ENCODE data around the gene PTH1R.

- TF ChIP-seq POLR2AphosphoS5 (IDR thresholded peaks at IDR 0.05; ENCODE audit: low read depth, low read length) (no peak), POLR2A (IDR thresholded peaks at IDR 0.05; ENCODE audit: low read depth, low read length) (no peak), TAF1 (IDR thresholded peaks at IDR 0.05; ENCODE audit: low read depth, low read length) (no peak), PAX5 (IDR thresholded peaks at IDR 0.05; ENCODE audit: insufficient read depth, low read length, severe bottlenecking) (no peak), POU2F2 (IDR thresholded peaks at IDR 0.05; ENCODE audit: low read depth, low read length) (no peak)
These were observed 19.8 kb upstream of the PTH1R start for GRCh38 chr3:46857485-46858341.
